Panc1 (cell line): ENCODE measurements around the gene OR2L3.

Experiments
- CTCF ChIP-seq: fragments of 450-650 bp; IDR thresholded peaks from 2 replicates; pipeline ENCODE4 v1.5.1; 2017; ENCODE audit warnings: mild to moderate bottlenecking
- POLR2AphosphoS5 ChIP-seq: IDR thresholded peaks from 2 replicates; pipeline ENCODE4 v1.6.1; 2012; ENCODE audit warnings: mild to moderate bottlenecking, low read depth, low read length, moderate library complexity
- REST ChIP-seq, 2 experiments: IDR thresholded peaks; 2 replicates each; pipeline ENCODE4 v1.6.1; 2011 to 2012; ENCODE audit warnings: low read depth in 2 of 2, control low read depth in 1 of 2, low read length in 1 of 2, mild to moderate bottlenecking in 1 of 2, moderate library complexity in 1 of 2; ENCODE audit not compliant: insufficient read depth in 1 of 2
- SIN3A ChIP-seq: IDR thresholded peaks from 2 replicates; pipeline ENCODE4 v1.6.1; 2012; ENCODE audit warnings: low read depth, mild to moderate bottlenecking, low read length, moderate library complexity, borderline replicate concordance; ENCODE audit not compliant: insufficient read depth
- TCF7L2 ChIP-seq: IDR thresholded peaks from 2 replicates; pipeline ENCODE4 v1.6.1; 2011; ENCODE audit warnings: mild to moderate bottlenecking, low read depth, low read length, inconsistent platforms

- TF ChIP-seq CTCF (no peak), POLR2AphosphoS5 (no peak), SIN3A (no peak), TCF7L2 (no peak), REST (IDR thresholded peaks at IDR 0.05; ENCODE audit: insufficient read depth in 1 of 2, low read depth in 2 of 2, low read length in 1 of 2) (no peak)
Observed at GRCh38 chr1:248015803-248016202, 30.8 kb upstream of the OR2L3 start.
